Neuronal stem cell (in vitro differentiated cells): ENCODE measurements around the gene ETS1.

Experiments used
- DNase-seq: peaks from one replicate; pipeline ENCODE4 v3.0.0-alpha.2; 2013; ENCODE audit warnings: low spot score
- H2AFZ ChIP-seq: one replicate; pipeline ENCODE4 v1.6.1; 2013; ENCODE audit warnings: mild to moderate bottlenecking, low read length, inconsistent platforms
- H2AK5ac ChIP-seq: 2 replicates; pipeline ENCODE4 v1.6.1; 2013; ENCODE audit warnings: low read depth, mild to moderate bottlenecking, inconsistent platforms, low read length, moderate library complexity, mixed read lengths
- H2BK120ac ChIP-seq: 2 replicates; pipeline ENCODE4 v1.6.1; 2013; ENCODE audit warnings: low read depth, mild to moderate bottlenecking, inconsistent platforms, low read length, moderate library complexity, mixed read lengths
- H2BK12ac ChIP-seq: one replicate; pipeline ENCODE4 v1.6.1; 2013; ENCODE audit warnings: low read length, inconsistent platforms
- H2BK15ac ChIP-seq: 2 replicates; pipeline ENCODE4 v1.6.1; 2013; ENCODE audit warnings: mild to moderate bottlenecking, low read length, inconsistent platforms, mixed read lengths
- H2BK5ac ChIP-seq: one replicate; pipeline ENCODE4 v1.6.1; 2013; ENCODE audit warnings: inconsistent platforms, mild to moderate bottlenecking, low read length, moderate library complexity
- H3K14ac ChIP-seq: one replicate; pipeline ENCODE4 v1.6.1; 2013; ENCODE audit warnings: low read length, inconsistent platforms
- H3K18ac ChIP-seq: 2 replicates; pipeline ENCODE4 v1.6.1; 2013; ENCODE audit warnings: low read length, inconsistent platforms
- H3K23ac ChIP-seq: 2 replicates; pipeline ENCODE4 v1.6.1; 2013; ENCODE audit warnings: low read depth, mild to moderate bottlenecking, mixed read lengths, low read length, inconsistent platforms; ENCODE audit not compliant: poor library complexity
- H3K27ac ChIP-seq: replicated peaks from 3 replicates; pipeline ENCODE4 v1.5.1; 2013; ENCODE audit warnings: low read length, inconsistent platforms
- H3K27me3 ChIP-seq, 3 experiments: 2 replicates each; pipeline ENCODE4 v1.6.1; 2013; ENCODE audit warnings: low read length in 3 of 3, mild to moderate bottlenecking in 2 of 3, inconsistent platforms in 1 of 3, low read depth in 1 of 3, mixed read lengths in 1 of 3, moderate library complexity in 1 of 3; ENCODE audit not compliant: control insufficient read depth in 3 of 3, insufficient read depth in 3 of 3
- H3K36me3 ChIP-seq, 2 donors: replicated peaks in 1 of 2; 2 replicates each; pipeline ENCODE4 v1.6.1; 2013; ENCODE audit warnings: low read length in 2 of 2; ENCODE audit not compliant: control insufficient read depth in 2 of 2, insufficient read depth in 2 of 2
- H3K4ac ChIP-seq: 2 replicates; pipeline ENCODE4 v1.6.1; 2013; ENCODE audit warnings: inconsistent platforms, mild to moderate bottlenecking, low read length, moderate library complexity
- H3K4me1 ChIP-seq, 2 donors: 1 replicate in 1 of 2; 2 replicates in 1 of 2; pipeline ENCODE4 v1.6.1; 2013; ENCODE audit warnings: low read length in 2 of 2, low read depth in 1 of 2; ENCODE audit not compliant: control insufficient read depth in 2 of 2, insufficient read depth in 1 of 2
- H3K4me2 ChIP-seq: one replicate; pipeline ENCODE4 v1.6.1; 2013; ENCODE audit warnings: mild to moderate bottlenecking, low read length, inconsistent platforms; ENCODE audit not compliant: insufficient read depth, poor library complexity, severe bottlenecking
- H3K4me3 ChIP-seq, 2 donors: 2 replicates each; pipeline ENCODE4 v1.5.1; 2013; ENCODE audit warnings: low read length in 2 of 2, mild to moderate bottlenecking in 2 of 2, inconsistent platforms in 1 of 2, moderate library complexity in 1 of 2
- H3K79me1 ChIP-seq: one replicate; pipeline ENCODE4 v1.6.1; 2013; ENCODE audit warnings: low read depth, mild to moderate bottlenecking, inconsistent platforms, low read length, moderate library complexity
- H3K9ac ChIP-seq: one replicate; pipeline ENCODE4 v1.6.1; 2013; ENCODE audit warnings: mild to moderate bottlenecking, low read depth, low read length, inconsistent platforms; ENCODE audit not compliant: poor library complexity
- H3K9me3 ChIP-seq, 2 donors: replicated peaks in 1 of 2; 2 replicates each; pipeline versions ENCODE3 to v1.6.1; 2013; ENCODE audit warnings: low read length in 2 of 2, mild to moderate bottlenecking in 2 of 2, inconsistent platforms in 1 of 2, low read depth in 1 of 2, mixed read lengths in 1 of 2, moderate library complexity in 1 of 2; ENCODE audit not compliant: control insufficient read depth in 2 of 2, insufficient read depth in 1 of 2
- H4K8ac ChIP-seq: one replicate; pipeline ENCODE4 v1.6.1; 2013; ENCODE audit warnings: low read depth, mild to moderate bottlenecking, inconsistent platforms, low read length, moderate library complexity
- H4K91ac ChIP-seq: one replicate; pipeline ENCODE4 v1.6.1; 2013; ENCODE audit warnings: low read length, low read depth, mild to moderate bottlenecking, inconsistent platforms; ENCODE audit not compliant: poor library complexity
- WGBS, 2 donors: extraction: QIAGEN DNeasy Blood & Tissue Kit; methylation state at CpG; one replicate each; pipeline ENCODE4 v1.1.7; 2013; ENCODE audit warnings: missing lambda C conversion rate in 2 of 2, mixed read lengths in 1 of 2; ENCODE audit not compliant: insufficient read length in 2 of 2, insufficient replicate concordance in 1 of 2; ENCODE audit errors: extremely low coverage in 2 of 2; 5-methylcytosine and 5-hydroxymethylcytosine counted together

Gene ETS1

GRCh38 chr11:128532572-128533091, 54.7 kb downstream of the ETS1 start:
- H3K4ac ChIP-seq, result no peak overlapping the region
- H2BK5ac ChIP-seq, result no peak overlapping the region
- no peaks in the 10 kb centered on the region for H3K9me3 ChIP-seq
- H3K4me2 ChIP-seq, result no peak overlapping the region
- H3K4me1 ChIP-seq, result peaks cover 8 to 22% of the 10 kb centered on the region in 2 donors
- no peak overlapping the region for H2AFZ ChIP-seq
- no peak overlapping the region for H3K4me3 ChIP-seq
- no peak overlapping the region for H3K23ac ChIP-seq
- H2BK15ac ChIP-seq, result no peak overlapping the region
- no peak overlapping the region for H3K18ac ChIP-seq
- H3K36me3 ChIP-seq, result no peaks in the 10 kb centered on the region
- no CpG with 5 or more reads among the region's 6 CpGs for WGBS, 2 donors
- H3K9ac ChIP-seq, result no peak overlapping the region
- no peak overlapping the region for H2AK5ac ChIP-seq
- H4K8ac ChIP-seq, result no peak overlapping the region
- H3K14ac ChIP-seq, result no peak overlapping the region
- H3K27ac ChIP-seq, result no peak overlapping the region
- DNase-seq, result peak; percentile 91
- no peak overlapping the region for H2BK12ac ChIP-seq
- H2BK120ac ChIP-seq, result no peak overlapping the region
- no peak overlapping the region for H4K91ac ChIP-seq
- peaks cover 15 to 74% (median 73%) of the 10 kb centered on the region in 3 experiments for H3K27me3 ChIP-seq
- H3K79me1 ChIP-seq, result no peaks in the 10 kb centered on the region

GRCh38 chr11:128532016-128532571, 55.3 kb downstream of the ETS1 start:
- Histone ChIP-seq H3K23ac (no peak overlapping the region), H3K36me3 (no peaks in the 10 kb centered on the region), H2AK5ac (no peak overlapping the region), H3K27ac (no peak overlapping the region), H2BK15ac (no peak overlapping the region), H3K4ac (no peak overlapping the region), H3K27me3 (peaks cover 20 to 75% (median 73%) of the 10 kb centered on the region in 3 experiments), H2BK12ac (no peak overlapping the region), H4K8ac (no peak overlapping the region), H3K18ac (no peak overlapping the region), H4K91ac (no peak overlapping the region), H3K9me3 (no peaks in the 10 kb centered on the region), H3K14ac (no peak overlapping the region), H2BK5ac (no peak overlapping the region), H2AFZ (no peak overlapping the region), H2BK120ac (no peak overlapping the region), H3K4me3 (no peak overlapping the region), H3K9ac (no peak overlapping the region), H3K4me2 (no peak overlapping the region), H3K79me1 (no peaks in the 10 kb centered on the region), H3K4me1 (peaks cover 8 to 24% of the 10 kb centered on the region in 2 donors)
- no peak for DNase-seq
- no CpG with 5 or more reads among the region's 5 CpGs for WGBS, 2 donors

- no peaks in the 10 kb centered on the region for H3K36me3 ChIP-seq
Observed at GRCh38 chr11:128531588-128531987, 55.8 kb downstream of the ETS1 start.

GRCh38 chr11:128530118-128531074, 57.0 kb downstream of the ETS1 start:
- Histone ChIP-seq H3K27ac (no peak overlapping the region), H3K9me3 (no peaks in the 10 kb centered on the region), H3K4me2 (no peak overlapping the region), H3K4ac (no peak overlapping the region), H2AK5ac (no peak overlapping the region), H4K91ac (no peak overlapping the region), H3K14ac (no peak overlapping the region), H3K4me1 (peaks cover 8 to 28% of the 10 kb centered on the region in 2 donors), H3K9ac (no peak overlapping the region), H2BK12ac (no peak overlapping the region), H3K27me3 (peaks cover 22 to 72% (median 63%) of the 10 kb centered on the region in 3 experiments), H2AFZ (no peak overlapping the region), H3K23ac (no peak overlapping the region), H2BK5ac (no peak overlapping the region), H3K4me3 (no peak overlapping the region), H4K8ac (no peak overlapping the region), H3K79me1 (no peaks in the 10 kb centered on the region), H2BK15ac (no peak overlapping the region), H2BK120ac (no peak overlapping the region), H3K18ac (no peak overlapping the region), H3K36me3 (no peaks in the 10 kb centered on the region)
- DNase-seq, result no peak
- no CpG with 5 or more reads among the region's 7 CpGs for WGBS, 2 donors

More at GRCh38 chr11:128531588-128531987, 55.8 kb downstream of the ETS1 start:
- Histone ChIP-seq H2AK5ac (no peak overlapping the region), H3K4ac (no peak overlapping the region), H2BK5ac (no peak overlapping the region), H4K8ac (no peak overlapping the region), H3K9me3 (no peaks in the 10 kb centered on the region), H3K27me3 (peaks cover 22 to 75% (median 73%) of the 10 kb centered on the region in 3 experiments), H2BK15ac (no peak overlapping the region), H3K27ac (no peak overlapping the region), H3K4me2 (no peak overlapping the region), H3K23ac (no peak overlapping the region), H2BK120ac (no peak overlapping the region), H3K4me3 (no peak overlapping the region), H3K14ac (no peak overlapping the region), H2BK12ac (no peak overlapping the region), H2AFZ (no peak overlapping the region), H3K9ac (no peak overlapping the region), H3K4me1 (peaks cover 8 to 24% of the 10 kb centered on the region in 2 donors), H4K91ac (no peak overlapping the region), H3K18ac (no peak overlapping the region), H3K79me1 (no peaks in the 10 kb centered on the region)
- no CpG with 5 or more reads among the region's 2 CpGs for WGBS, 2 donors
- DNase-seq, result no peak
